NB4 (cell line): Measurements from ENCODE around the gene EDNRA.

Experiments
- DNase-seq: peaks from one replicate; pipeline ENCODE4 v3.0.0; 2010; ENCODE audit warnings: low read depth
- H3K4me3 ChIP-seq: one replicate; pipeline ENCODE4 v1.5.1; 2011; ENCODE audit warnings: mild to moderate bottlenecking, low read depth, low read length, moderate library complexity
- CTCF ChIP-seq: IDR thresholded peaks from one replicate; pipeline ENCODE4 v1.5.1; 2012; ENCODE audit warnings: low read depth, low read length
- MAX ChIP-seq: IDR thresholded peaks from 2 replicates; pipeline ENCODE4 v1.6.1; 2011; ENCODE audit warnings: low read depth, low read length
- MYC ChIP-seq: IDR thresholded peaks from 2 replicates; pipeline ENCODE4 v1.6.1; 2011; ENCODE audit warnings: low read depth, low read length
- POLR2A ChIP-seq: IDR thresholded peaks from 2 replicates; pipeline ENCODE4 v1.6.1; 2011; ENCODE audit warnings: mild to moderate bottlenecking; ENCODE audit not compliant: insufficient read length; ENCODE audit errors: extremely low read depth

The EDNRA gene

GRCh38 chr4:147498031-147498660 is 17.2 kb downstream of the EDNRA start:
- TF ChIP-seq MAX = no peak
- no peak for TF ChIP-seq CTCF
- no peak for TF ChIP-seq POLR2A
- no peak for TF ChIP-seq MYC
- no peak overlapping the region for H3K4me3 ChIP-seq
- DNase-seq = no peak

GRCh38 chr4:147508346-147508745 is 27.4 kb downstream of the EDNRA start:
- TF ChIP-seq POLR2A (no peak), CTCF (no peak), MYC (no peak), MAX (no peak)
- DNase-seq = no peak
- H3K4me3 ChIP-seq = no peak overlapping the region

- DNase-seq = no peak
- no peak overlapping the region for H3K4me3 ChIP-seq
- TF ChIP-seq CTCF = no peak
- no peak for TF ChIP-seq MAX
- TF ChIP-seq MYC = no peak
- no peak for TF ChIP-seq POLR2A
Measured at GRCh38 chr4:147509386-147509785, 28.5 kb downstream of the EDNRA start.

- no peak for DNase-seq
- H3K4me3 ChIP-seq = no peak overlapping the region
- TF ChIP-seq MYC = no peak
- TF ChIP-seq MAX = no peak
- no peak for TF ChIP-seq POLR2A
- TF ChIP-seq CTCF = no peak
Measured at GRCh38 chr4:147510962-147511668, 30.2 kb downstream of the EDNRA start.

- no peak for DNase-seq
- no peak overlapping the region for H3K4me3 ChIP-seq
- TF ChIP-seq POLR2A = no peak
- no peak for TF ChIP-seq CTCF
- no peak for TF ChIP-seq MYC
- no peak for TF ChIP-seq MAX
Measured at GRCh38 chr4:147513091-147513490, 32.2 kb downstream of the EDNRA start.
